ENCODE results near the gene CIITA.
"Not testable (repeated sequence)": the region's sequence is repeated elsewhere in the genome, so short reads cannot be mapped to it uniquely, and the experiment has no call there.

CIITA gene

GRCh38 chr16:10918294-10919002 lies 41.4 kb downstream of the CIITA start:
- peak; percentile 90 for DNase-seq (ENCODE audit: low spot score)

- DNase-seq (ENCODE audit: low spot score), result no peak
Observed at GRCh38 chr16:10919003-10919351, 42.0 kb downstream of the CIITA start.

- DNase-seq (ENCODE audit: low spot score), result peak; percentile 82
Observed at GRCh38 chr16:10920726-10921427, 43.9 kb downstream of the CIITA start.

- peak; percentile 19 for DNase-seq (ENCODE audit: low spot score)
Observed at GRCh38 chr16:10921536-10922327, 44.7 kb downstream of the CIITA start.

- DNase-seq (ENCODE audit: low spot score), result peak; percentile 75
Observed at GRCh38 chr16:10922328-10923145, 45.5 kb downstream of the CIITA start.

- no peak for DNase-seq (ENCODE audit: low spot score)
Observed at GRCh38 chr16:10923146-10923649, 46.2 kb downstream of the CIITA start.

GRCh38 chr16:10923650-10924214 lies 46.7 kb downstream of the CIITA start:
- DNase-seq (ENCODE audit: low spot score), result no peak

- not testable (repeated sequence) for DNase-seq (ENCODE audit: low spot score)
Observed at GRCh38 chr16:10925285-10925684, 48.3 kb downstream of the CIITA start.

- no peak for DNase-seq (ENCODE audit: low spot score)
Observed at GRCh38 chr16:10926094-10926493, 49.1 kb downstream of the CIITA start.

- DNase-seq (ENCODE audit: low spot score), result no peak
Observed at GRCh38 chr16:10926867-10927266, 49.9 kb downstream of the CIITA start.

- no peak for DNase-seq (ENCODE audit: low spot score)
Observed at GRCh38 chr16:10927497-10928112, 50.6 kb downstream of the CIITA start.

GRCh38 chr16:10929097-10929496 lies 52.1 kb downstream of the CIITA start:
- not testable (repeated sequence) for DNase-seq (ENCODE audit: low spot score)

GRCh38 chr16:10929853-10930754 lies 53.1 kb downstream of the CIITA start:
- DNase-seq (ENCODE audit: low spot score), result no peak

- DNase-seq (ENCODE audit: low spot score), result no peak
Observed at GRCh38 chr16:10930755-10931093, 53.7 kb downstream of the CIITA start.

- DNase-seq (ENCODE audit: low spot score), result no peak
Observed at GRCh38 chr16:10931134-10931533, 54.1 kb downstream of the CIITA start.

GRCh38 chr16:10931977-10932632 lies 55.1 kb downstream of the CIITA start:
- DNase-seq (ENCODE audit: low spot score), result no peak

- no peak for DNase-seq (ENCODE audit: low spot score)
Observed at GRCh38 chr16:10932959-10933710, 56.1 kb downstream of the CIITA start.

GRCh38 chr16:10933865-10934264 lies 56.9 kb downstream of the CIITA start:
- no peak for DNase-seq (ENCODE audit: low spot score)

Data from kidney tubule cell (primary cell).